ENCODE results near the gene EML1. TPM values are rescaled to one million over a fixed set of nuclear protein-coding genes. Genes with fewer than 3 reads are reported as not detected.

The EML1 gene
- total RNA-seq, 1 experiment from 2014 or later = 16.1 TPM

DNA sequence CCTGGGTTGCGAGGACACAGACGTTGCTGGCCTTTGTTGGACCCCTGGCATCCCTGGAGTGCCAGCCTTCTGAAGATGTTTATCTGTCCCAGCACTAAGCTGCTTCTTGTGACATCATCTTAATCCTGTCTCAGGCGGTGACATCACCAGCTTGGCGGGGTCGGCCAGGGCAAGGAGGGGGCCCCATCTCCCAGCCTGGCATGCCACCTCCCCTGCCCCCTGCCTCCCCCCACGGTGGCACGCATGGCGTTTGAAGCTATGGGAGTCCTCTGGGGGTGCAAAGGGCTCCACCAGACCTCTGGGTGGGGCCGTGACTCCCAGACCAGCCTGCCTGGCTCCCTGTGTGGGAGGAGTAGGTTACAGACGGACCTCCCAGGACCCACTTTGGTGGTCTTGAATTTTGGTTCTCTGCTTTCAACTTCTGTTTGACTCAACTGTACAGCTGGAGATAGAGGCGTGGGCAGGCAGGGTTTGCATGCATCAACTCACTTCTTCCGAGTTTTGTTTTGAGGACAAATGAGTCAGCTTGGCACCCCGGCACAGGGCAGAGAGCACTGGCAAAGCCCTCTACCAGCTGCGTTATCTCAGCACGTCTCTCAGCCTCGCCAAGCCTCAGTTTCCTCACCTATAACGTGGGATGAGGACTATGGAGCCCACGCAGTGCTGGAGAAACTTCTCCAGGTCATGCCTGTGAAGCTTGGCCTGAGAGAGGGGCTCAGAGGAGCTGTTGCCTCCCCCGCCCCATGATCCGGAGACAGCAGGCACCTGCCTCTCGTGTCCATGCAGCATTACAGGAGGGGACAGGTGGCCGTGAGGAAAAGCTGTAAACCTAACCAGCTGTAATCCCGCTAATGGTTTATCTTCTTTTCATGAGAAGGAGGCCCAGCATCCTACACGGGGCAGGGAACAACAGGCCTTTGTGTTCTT lies 38.8 kb upstream of the EML1 start:
- H3K27me3 Mint-ChIP-seq (ENCODE audit: low read depth) = no peaks in the 10 kb centered on the region; the same call in 1 of the 2 replicates
- ChIA-PET POLR2A (no interaction called here), CTCF (interaction anchor here (0.9 to 1.8 kb wide), 5 partner anchors 9 to 439 kb away, joined by 3 to 6 read pairs (median 3); no protein-coding TSS in a partner anchor)
- ATAC-seq (no peak), DNase-seq (ENCODE audit: low spot score) (no peak)
- H3K36me3 Mint-ChIP-seq = no peaks in the 10 kb centered on the region
- TF ChIP-seq, protein P1, sequence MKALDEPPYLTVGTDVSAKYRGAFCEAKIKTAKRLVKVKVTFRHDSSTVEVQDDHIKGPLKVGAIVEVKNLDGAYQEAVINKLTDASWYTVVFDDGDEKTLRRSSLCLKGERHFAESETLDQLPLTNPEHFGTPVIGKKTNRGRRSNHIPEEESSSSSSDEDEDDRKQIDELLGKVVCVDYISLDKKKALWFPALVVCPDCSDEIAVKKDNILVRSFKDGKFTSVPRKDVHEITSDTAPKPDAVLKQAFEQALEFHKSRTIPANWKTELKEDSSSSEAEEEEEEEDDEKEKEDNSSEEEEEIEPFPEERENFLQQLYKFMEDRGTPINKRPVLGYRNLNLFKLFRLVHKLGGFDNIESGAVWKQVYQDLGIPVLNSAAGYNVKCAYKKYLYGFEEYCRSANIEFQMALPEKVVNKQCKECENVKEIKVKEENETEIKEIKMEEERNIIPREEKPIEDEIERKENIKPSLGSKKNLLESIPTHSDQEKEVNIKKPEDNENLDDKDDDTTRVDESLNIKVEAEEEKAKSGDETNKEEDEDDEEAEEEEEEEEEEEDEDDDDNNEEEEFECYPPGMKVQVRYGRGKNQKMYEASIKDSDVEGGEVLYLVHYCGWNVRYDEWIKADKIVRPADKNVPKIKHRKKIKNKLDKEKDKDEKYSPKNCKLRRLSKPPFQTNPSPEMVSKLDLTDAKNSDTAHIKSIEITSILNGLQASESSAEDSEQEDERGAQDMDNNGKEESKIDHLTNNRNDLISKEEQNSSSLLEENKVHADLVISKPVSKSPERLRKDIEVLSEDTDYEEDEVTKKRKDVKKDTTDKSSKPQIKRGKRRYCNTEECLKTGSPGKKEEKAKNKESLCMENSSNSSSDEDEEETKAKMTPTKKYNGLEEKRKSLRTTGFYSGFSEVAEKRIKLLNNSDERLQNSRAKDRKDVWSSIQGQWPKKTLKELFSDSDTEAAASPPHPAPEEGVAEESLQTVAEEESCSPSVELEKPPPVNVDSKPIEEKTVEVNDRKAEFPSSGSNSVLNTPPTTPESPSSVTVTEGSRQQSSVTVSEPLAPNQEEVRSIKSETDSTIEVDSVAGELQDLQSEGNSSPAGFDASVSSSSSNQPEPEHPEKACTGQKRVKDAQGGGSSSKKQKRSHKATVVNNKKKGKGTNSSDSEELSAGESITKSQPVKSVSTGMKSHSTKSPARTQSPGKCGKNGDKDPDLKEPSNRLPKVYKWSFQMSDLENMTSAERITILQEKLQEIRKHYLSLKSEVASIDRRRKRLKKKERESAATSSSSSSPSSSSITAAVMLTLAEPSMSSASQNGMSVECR (CRISPR knock-in tag; IDR thresholded peaks at IDR 0.05; ENCODE audit: borderline replicate concordance) = no peak
- no peak for TF ChIP-seq ZNF532 (CRISPR knock-in tag; IDR thresholded peaks at IDR 0.05; ENCODE audit: borderline replicate concordance)
- TF ChIP-seq ZSCAN18 (CRISPR knock-in tag; IDR thresholded peaks at IDR 0.05) = no peak
- TF ChIP-seq NR2C2 (CRISPR knock-in tag; IDR thresholded peaks at IDR 0.05) = no peak
- TF ChIP-seq OVOL2 (CRISPR knock-in tag; IDR thresholded peaks at IDR 0.05; ENCODE audit: borderline replicate concordance) = no peak
- TF ChIP-seq USF1 (CRISPR knock-in tag; IDR thresholded peaks at IDR 0.05) = no peak
- TF ChIP-seq PRRX2 (CRISPR knock-in tag; IDR thresholded peaks at IDR 0.05) = no peak
- TF ChIP-seq GTF2I (CRISPR knock-in tag; conservative IDR thresholded peaks at IDR 0.05) = no peak
- no peak for TF ChIP-seq NR3C1 (CRISPR knock-in tag; conservative IDR thresholded peaks at IDR 0.05; ENCODE audit: low read depth)
- TF ChIP-seq TEAD4 (CRISPR knock-in tag; IDR thresholded peaks at IDR 0.05) = no peak
- no peak for TF ChIP-seq TP53 (CRISPR knock-in tag; IDR thresholded peaks at IDR 0.05)
- TF ChIP-seq JAZF1 (CRISPR knock-in tag; IDR thresholded peaks at IDR 0.05) = no peak
- no peak overlapping the region for H3K27ac Mint-ChIP-seq
- H3K9me3 Mint-ChIP-seq = no peaks in the 10 kb centered on the region
- H3K4me1 Mint-ChIP-seq = peaks cover 23% of the 10 kb centered on the region
- no peak overlapping the region for H3K4me3 Mint-ChIP-seq

DNA sequence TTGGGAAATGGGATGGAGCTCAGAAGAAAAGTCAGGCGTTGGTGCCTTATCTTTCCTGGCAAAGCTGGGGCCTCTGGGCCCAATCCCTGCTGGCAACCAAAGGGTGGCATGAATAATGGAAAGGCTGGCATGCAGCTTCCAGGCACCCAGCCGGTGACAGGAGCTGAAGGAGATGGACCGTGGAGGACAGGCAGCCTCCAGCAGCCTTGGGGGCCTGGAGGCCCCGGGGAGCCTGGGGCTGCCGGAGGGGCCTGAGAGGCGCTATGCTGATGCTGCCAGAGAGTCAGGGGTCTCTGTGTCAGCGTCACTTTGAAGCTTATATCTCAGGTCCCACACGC lies 38.2 kb upstream of the EML1 start:
- Mint-ChIP-seq H3K9me3 (no peaks in the 10 kb centered on the region), H3K36me3 (no peaks in the 10 kb centered on the region), H3K27ac (no peak overlapping the region), H3K4me3 (no peak overlapping the region), H3K4me1 (peaks cover 25% of the 10 kb centered on the region), H3K27me3 (ENCODE audit: low read depth) (no peaks in the 10 kb centered on the region; the same call in 1 of the 2 replicates)
- DNase-seq (ENCODE audit: low spot score) (no peak), ATAC-seq (no peak)
- CTCF ChIA-PET = interaction anchor here (0.9 to 1.4 kb wide), 3 partner anchors 10 to 25 kb away, joined by 3 to 5 read pairs (median 3); no protein-coding TSS in a partner anchor
- POLR2A ChIA-PET = no interaction called here
- TF ChIP-seq MLX (CRISPR knock-in tag; IDR thresholded peaks at IDR 0.05) = no peak
- TF ChIP-seq FOXP1 (CRISPR knock-in tag; IDR thresholded peaks at IDR 0.05; ENCODE audit: borderline replicate concordance) = no peak
- TF ChIP-seq ATF6 (CRISPR knock-in tag; IDR thresholded peaks at IDR 0.05) = no peak
- no peak for TF ChIP-seq ZNF281 (CRISPR knock-in tag; IDR thresholded peaks at IDR 0.05)
- no peak for TF ChIP-seq FOXJ3 (CRISPR knock-in tag; IDR thresholded peaks at IDR 0.05; ENCODE audit: borderline replicate concordance)

Measured in WTC11 (cell line).